K562 (cell line): Measurements from ENCODE around the gene TIGD1. TPM values are rescaled to one million over a fixed set of nuclear protein-coding genes. Genes with fewer than 3 reads are reported as not detected.

Source experiments
- ATAC-seq: fragments of 200-7000 bp; cut with Tn5 transposase; 3 replicates; pipeline ENCODE4 v1.9.1; 2020; ENCODE audit warnings: moderate library complexity
- BruUV-seq: library from RNA; stranded (reverse); fragments of 400-500 nt; replicated peaks from 2 replicates; lab custom pipeline; 2021; lab: Mats Ljungman, UMichigan
- CTCF ChIA-PET: fragments of 300-600 bp; formaldehyde crosslinking; extraction: SDS; loops from one replicate; lab custom pipeline; 2021; ENCODE audit warnings: low intra/inter-chr PET ratio; lab: Yijun Ruan, JAX
- POLR2A ChIA-PET: fragments of 300-600, 350-650 bp; sonication (Branson Sonifier 250); formaldehyde crosslinking; extraction: SDS; loops from one replicate; lab custom pipeline; 2021; ENCODE audit warnings: antibody characterized with exemption, inconsistent platforms; lab: Yijun Ruan, JAX
- DNase-seq, 4 experiments: peaks; one replicate each; pipeline versions ENCODE4 v3.0.0 to v3.0.0-alpha.2; 2011 to 2018; ENCODE audit warnings: low spot score in 3 of 4, mixed read lengths in 3 of 4; ENCODE audit errors: extremely low read depth in 1 of 4
- FAIRE-seq: peaks from 2 replicates; lab custom pipeline; 2011; peaks lifted over from hg19 to GRCh38; lab: Jason Lieb, UNC
- H2AFZ ChIP-seq: 2 replicates; pipeline ENCODE4 v1.6.0; 2011; ENCODE audit warnings: low read depth, low read length, control low read depth, inconsistent platforms
- H3K27ac ChIP-seq: fragments of 200-600 bp; 3 replicates; pipeline ENCODE4 v1.8.0; 2011; ENCODE audit warnings: low read depth, mild to moderate bottlenecking, control low read depth, inconsistent platforms, low read length, moderate library complexity, mixed read lengths; ENCODE audit errors: extremely low read depth
- H3K27me3 ChIP-seq, 2 experiments: fragments of 300-600 bp in 1 of 2; 2 replicates in 1 of 2; 3 replicates in 1 of 2; pipeline versions ENCODE4 v1.6.0 to v1.8.0; 2011; ENCODE audit warnings: inconsistent platforms in 2 of 2, low read length in 2 of 2, mild to moderate bottlenecking in 1 of 2, mixed read lengths in 1 of 2, moderate library complexity in 1 of 2; ENCODE audit not compliant: control insufficient read depth in 2 of 2, insufficient read depth in 2 of 2
- H3K36me3 ChIP-seq: fragments of 300-600 bp; 3 replicates; pipeline ENCODE4 v1.8.0; 2011; ENCODE audit warnings: mild to moderate bottlenecking, low read length, inconsistent platforms; ENCODE audit not compliant: control insufficient read depth, insufficient read depth
- H3K4me1 ChIP-seq, 2 experiments: fragments of 200-600 bp in 1 of 2; replicated peaks in 1 of 2; 2 replicates in 1 of 2; 3 replicates in 1 of 2; pipeline versions ENCODE4 v1.5.1 to v1.8.0; 2011; ENCODE audit warnings: inconsistent platforms in 2 of 2, low read length in 2 of 2, mild to moderate bottlenecking in 1 of 2, mixed read lengths in 1 of 2, moderate library complexity in 1 of 2; ENCODE audit not compliant: control insufficient read depth in 2 of 2, insufficient read depth in 2 of 2
- H3K4me2 ChIP-seq: 2 replicates; pipeline ENCODE4 v1.6.1; 2011; ENCODE audit warnings: low read length, control low read depth, inconsistent platforms, mixed read lengths; ENCODE audit not compliant: insufficient read depth
- H3K4me3 ChIP-seq: fragments of 200-600 bp; sonication (generic), shearing (Covaris generic); 2 replicates; pipeline ENCODE4 v1.5.1; 2016; ENCODE audit warnings: control low read depth, inconsistent platforms
- H3K79me2 ChIP-seq: fragments of 200-600 bp; 3 replicates; pipeline ENCODE4 v1.8.0; 2011; ENCODE audit warnings: low read length, inconsistent platforms; ENCODE audit not compliant: control insufficient read depth, insufficient read depth
- H3K9ac ChIP-seq, 2 experiments: 2 replicates each; pipeline versions ENCODE4 v1.6.0 to v1.6.1; 2011; ENCODE audit warnings: low read depth in 2 of 2, low read length in 2 of 2, control low read depth in 1 of 2, inconsistent platforms in 1 of 2, mild to moderate bottlenecking in 1 of 2, mixed read lengths in 1 of 2; ENCODE audit not compliant: insufficient read depth in 1 of 2
- H3K9me1 ChIP-seq: one replicate; pipeline ENCODE4 v1.6.0; 2011; ENCODE audit warnings: inconsistent platforms, mild to moderate bottlenecking, low read length, moderate library complexity; ENCODE audit not compliant: control insufficient read depth, insufficient read depth
- H3K9me3 ChIP-seq: replicated peaks from 2 replicates; pipeline ENCODE4 v1.5.1; 2011; ENCODE audit warnings: low read depth, low read length, inconsistent platforms; ENCODE audit not compliant: control insufficient read depth, insufficient read depth
- H4K20me1 ChIP-seq: replicated peaks from 2 replicates; pipeline ENCODE4 v1.6.1; 2011; ENCODE audit warnings: low read length, inconsistent platforms, mixed read lengths; ENCODE audit not compliant: control insufficient read depth, insufficient read depth
- KDM4B ChIP-seq, 2 experiments: fragments of 450-650 bp in 1 of 2; sonication (generic) in 1 of 2; IDR thresholded peaks; 2 replicates each; pipeline ENCODE4 v1.6.1; 2016 to 2017; ENCODE audit warnings: borderline replicate concordance in 2 of 2, antibody characterized with exemption in 1 of 2, low read depth in 1 of 2, mild to moderate bottlenecking in 1 of 2
- NBN ChIP-seq: fragments of 450-650 bp; IDR thresholded peaks from 2 replicates; pipeline ENCODE4 v1.6.1; 2016; ENCODE audit warnings: low read depth, mild to moderate bottlenecking
- ZNF586 ChIP-seq: fragments of 450-650 bp; formaldehyde crosslinking; conservative IDR thresholded peaks from 2 replicates; pipeline ENCODE4 v1.4.0; 2020; ENCODE audit warnings: mild to moderate bottlenecking, moderate library complexity
- ZNF699 ChIP-seq: fragments of 250-450 bp; sonication (Bioruptor Pico); IDR thresholded peaks from 2 replicates; pipeline ENCODE4 v1.8.0; 2021; ENCODE audit warnings: mild to moderate bottlenecking, moderate library complexity; ENCODE audit not compliant: insufficient replicate concordance
- in situ Hi-C: fragments of 300-500 bp; cut with MboI; formaldehyde crosslinking; loops from 4 replicates; pipeline ENCODE4 v1.15.0; 2018; ENCODE audit warnings: inconsistent platforms, mixed read lengths
- intact Hi-C: fragments of 100-400 bp; cut with micrococcal nuclease; formaldehyde crosslinking; loops from 2 replicates; pipeline ENCODE4 v1.14.2; 2022
- polyA plus RNA-seq, 8 experiments: library from polyadenylated mRNA; depleted of rRNA in 4 of 8; stranded (reverse) in 5 of 8; unstranded in 3 of 8; fragments of >200 nt; fragmentation: Nextera tagmentation in 2 of 8; fragmentation: Illumina TruSeq in 1 of 8; extraction: Ambion mirVana in 2 of 8; extraction: Trizol in 1 of 8; gene quantifications; 2 replicates each; pipeline versions ENCODE4 v1.2.1 to v1.2.3, GENCODE V29; 2011 to 2014; ENCODE audit warnings: inconsistent platforms in 1 of 8, missing spikeins in 1 of 8
- total RNA-seq, 7 experiments: library from RNA; depleted of rRNA in 6 of 7; stranded (reverse); fragments of >200 nt in 6 of 7; fragmentation: Illumina TruSeq in 2 of 7; extraction: Trizol in 2 of 7; gene quantifications; 2 replicates each; pipeline versions ENCODE4 v1.2.1 to v1.2.3, GENCODE V29; 2011 to 2021; ENCODE audit warnings: low replicate concordance in 1 of 7
- TF ChIP-seq, protein P1 (sequence below): fragments of 250-450 bp; sonication (Bioruptor Pico); IDR thresholded peaks from 2 replicates; pipeline ENCODE4 v1.9.0; 2021; ENCODE audit warnings: mild to moderate bottlenecking, inconsistent platforms
- TF ChIP-seq, protein P2 (sequence below), 2 experiments: fragments of 450-650 bp in 1 of 2; sonication (generic) in 1 of 2; formaldehyde crosslinking; conservative IDR thresholded peaks; 2 replicates each; pipeline versions ENCODE4 v1.4.0 to v1.8.1; 2020 to 2022; ENCODE audit warnings: mild to moderate bottlenecking in 1 of 2, missing genetic modification reagents in 1 of 2

TIGD1 gene
- total and polyA plus RNA-seq, 9 of the 15 experiments (the other 6 are each of a cell fraction or from before 2014, with no cell fraction given): 2.0 to 10.1 (median 6.6) TPM

DNA sequence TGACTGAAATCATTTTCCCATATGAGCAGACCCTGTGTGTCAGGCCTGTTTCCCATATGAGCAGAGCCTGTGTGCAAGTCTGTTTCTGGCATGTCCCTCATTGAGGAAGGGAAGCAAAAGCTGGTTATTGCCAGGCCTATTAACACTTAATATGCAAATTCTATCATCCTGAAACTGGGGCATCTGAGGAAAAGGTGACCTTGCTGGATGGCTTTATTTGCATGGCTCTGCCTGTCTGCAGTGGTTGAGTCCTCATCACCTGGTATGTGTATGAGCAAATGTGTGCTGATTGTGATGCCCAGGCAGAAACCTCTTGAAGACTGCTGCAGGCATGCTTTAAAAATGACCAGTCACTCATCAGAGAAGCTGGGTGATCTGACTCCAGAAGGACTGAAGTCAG lies 31.4 kb upstream of the TIGD1 start:
- TF ChIP-seq, protein P1, sequence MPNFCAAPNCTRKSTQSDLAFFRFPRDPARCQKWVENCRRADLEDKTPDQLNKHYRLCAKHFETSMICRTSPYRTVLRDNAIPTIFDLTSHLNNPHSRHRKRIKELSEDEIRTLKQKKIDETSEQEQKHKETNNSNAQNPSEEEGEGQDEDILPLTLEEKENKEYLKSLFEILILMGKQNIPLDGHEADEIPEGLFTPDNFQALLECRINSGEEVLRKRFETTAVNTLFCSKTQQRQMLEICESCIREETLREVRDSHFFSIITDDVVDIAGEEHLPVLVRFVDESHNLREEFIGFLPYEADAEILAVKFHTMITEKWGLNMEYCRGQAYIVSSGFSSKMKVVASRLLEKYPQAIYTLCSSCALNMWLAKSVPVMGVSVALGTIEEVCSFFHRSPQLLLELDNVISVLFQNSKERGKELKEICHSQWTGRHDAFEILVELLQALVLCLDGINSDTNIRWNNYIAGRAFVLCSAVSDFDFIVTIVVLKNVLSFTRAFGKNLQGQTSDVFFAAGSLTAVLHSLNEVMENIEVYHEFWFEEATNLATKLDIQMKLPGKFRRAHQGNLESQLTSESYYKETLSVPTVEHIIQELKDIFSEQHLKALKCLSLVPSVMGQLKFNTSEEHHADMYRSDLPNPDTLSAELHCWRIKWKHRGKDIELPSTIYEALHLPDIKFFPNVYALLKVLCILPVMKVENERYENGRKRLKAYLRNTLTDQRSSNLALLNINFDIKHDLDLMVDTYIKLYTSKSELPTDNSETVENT (CRISPR knock-in tag): no peak
- no peak for TF ChIP-seq ZNF699 (CRISPR knock-in tag)
- no peak for TF ChIP-seq ZNF586 (CRISPR knock-in tag)
- TF ChIP-seq, protein P2, sequence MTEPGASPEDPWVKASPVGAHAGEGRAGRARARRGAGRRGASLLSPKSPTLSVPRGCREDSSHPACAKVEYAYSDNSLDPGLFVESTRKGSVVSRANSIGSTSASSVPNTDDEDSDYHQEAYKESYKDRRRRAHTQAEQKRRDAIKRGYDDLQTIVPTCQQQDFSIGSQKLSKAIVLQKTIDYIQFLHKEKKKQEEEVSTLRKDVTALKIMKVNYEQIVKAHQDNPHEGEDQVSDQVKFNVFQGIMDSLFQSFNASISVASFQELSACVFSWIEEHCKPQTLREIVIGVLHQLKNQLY (CRISPR knock-in tag; conservative IDR thresholded peaks at IDR 0.05): no peak
- TF ChIP-seq NBN: no peak
- TF ChIP-seq KDM4B (IDR thresholded peaks at IDR 0.05; ENCODE audit: borderline replicate concordance in 2 of 2, low read depth in 1 of 2): no peak
- TF ChIP-seq, all 486 proteins: peak for 0
- H4K20me1 ChIP-seq: no peaks in the 10 kb centered on the region
- H3K9me1 ChIP-seq: no peaks in the 10 kb centered on the region
- in situ Hi-C loops: no loop called here
- H3K4me3 ChIP-seq: no peak overlapping the region
- DNase-seq (no peak), ATAC-seq (no peak), FAIRE-seq (no peak)
- H3K27ac ChIP-seq: no peak overlapping the region
- no peak overlapping the region for H3K4me2 ChIP-seq
- H3K27me3 ChIP-seq: no peaks in the 10 kb centered on the region
- intact Hi-C loops: no loop called here
- H3K9ac ChIP-seq: no peak overlapping the region
- CTCF ChIA-PET: no interaction called here
- H3K79me2 ChIP-seq: no peaks in the 10 kb centered on the region
- POLR2A ChIA-PET: interaction anchor here (0.8 kb wide), 1 partner anchor 10 kb away, joined by 3 read pairs; no protein-coding TSS in a partner anchor
- no peaks in the 10 kb centered on the region for H3K9me3 ChIP-seq
- H2AFZ ChIP-seq: no peak overlapping the region
- H3K36me3 ChIP-seq: 0 out of 3 replicates have a peak, but pooled peaks cover 3% of the 10 kb centered on the region
- no TSS peak for BruUV-seq
- H3K4me1 ChIP-seq: no peaks in the 10 kb centered on the region
